T47D (cell line): ENCODE measurements around the gene FHOD1.

Source experiments
- DNase-seq, 2 experiments: peaks; one replicate each; pipeline versions ENCODE4 v3.0.0 to v3.0.0-alpha.2; 2011 to 2012; ENCODE audit warnings: low read depth in 1 of 2, low spot score in 1 of 2
- JUND ChIP-seq: IDR thresholded peaks from 2 replicates; pipeline ENCODE4 v1.6.1; 2012; ENCODE audit warnings: low read depth
- in situ Hi-C: cut with HindIII; loops from 2 replicates; pipeline ENCODE4 v1.10.0; 2016; ENCODE audit warnings: low sequenced_read_pairs, low pct_unique_long_range_greater_than_20kb

Gene FHOD1

GRCh38 chr16:67202426-67202825 lies 44.9 kb downstream of the FHOD1 start:
- no peak for TF ChIP-seq JUND
- no peak for DNase-seq
- in situ Hi-C loops = no loop called here

DNA sequence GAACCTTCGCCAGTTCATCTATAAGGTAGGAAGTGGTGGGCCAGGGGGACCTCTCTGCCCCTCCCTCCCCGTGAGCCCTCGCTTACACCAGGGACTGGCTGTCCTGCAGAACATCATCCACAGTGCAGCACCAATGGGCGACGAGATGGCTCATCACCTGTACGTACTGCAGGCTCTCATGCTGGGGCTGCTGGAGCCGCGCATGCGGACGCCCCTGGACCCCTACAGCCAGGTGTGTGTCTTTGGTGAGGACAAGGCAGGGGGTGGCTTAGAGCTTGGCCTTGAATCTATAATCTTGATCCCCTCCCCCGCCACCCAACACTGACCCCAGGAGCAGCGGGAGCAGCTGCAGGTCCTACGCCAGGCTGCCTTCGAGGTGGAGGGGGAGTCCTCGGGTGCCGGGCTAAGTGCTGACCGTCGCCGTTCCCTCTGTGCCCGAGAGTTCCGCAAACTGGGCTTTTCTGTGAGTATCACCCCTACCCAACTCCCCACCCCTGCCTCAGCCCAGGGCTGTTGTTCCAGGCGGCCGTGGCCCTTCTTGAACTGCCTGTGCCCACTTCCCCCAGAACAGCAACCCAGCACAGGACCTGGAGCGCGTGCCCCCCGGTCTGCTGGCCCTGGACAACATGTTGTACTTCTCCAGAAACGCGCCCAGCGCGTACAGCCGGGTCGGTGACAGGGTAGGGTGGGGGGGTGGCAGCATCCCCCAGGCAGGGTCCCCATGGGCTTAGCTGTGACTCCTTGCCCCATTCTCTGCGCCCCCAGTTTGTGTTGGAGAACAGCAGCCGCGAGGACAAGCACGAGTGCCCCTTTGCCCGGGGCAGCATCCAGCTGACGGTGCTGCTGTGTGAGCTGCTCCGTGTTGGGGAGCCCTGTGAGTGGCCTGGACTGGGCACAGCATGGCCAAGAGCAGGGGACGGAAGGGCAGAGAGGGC lies 45.6 kb downstream of the FHOD1 start:
- in situ Hi-C loops = no loop called here
- no peak for TF ChIP-seq JUND
- no peak for DNase-seq

DNA sequence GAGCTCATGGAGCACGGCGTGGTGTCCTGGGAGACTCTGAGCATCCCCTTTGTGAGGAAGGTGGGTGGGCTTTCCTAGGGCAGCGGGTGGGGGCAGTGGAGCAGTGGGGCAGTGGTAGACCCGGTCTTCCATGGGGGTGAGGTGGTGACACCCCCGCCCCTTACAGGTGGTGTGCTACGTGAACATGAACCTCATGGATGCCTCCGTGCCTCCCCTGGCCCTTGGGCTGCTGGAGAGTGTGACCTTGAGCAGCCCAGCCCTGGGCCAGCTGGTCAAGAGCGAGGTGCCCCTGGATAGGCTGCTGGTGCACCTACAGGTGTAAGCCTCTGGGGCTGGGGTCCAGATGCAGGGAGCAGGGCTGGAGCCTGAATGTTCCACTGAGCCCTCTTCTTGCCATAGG lies 46.8 kb downstream of the FHOD1 start:
- no peak for TF ChIP-seq JUND
- in situ Hi-C loops = no loop called here

GRCh38 chr16:67199808-67200198 lies 47.5 kb downstream of the FHOD1 start:
- no peak for TF ChIP-seq JUND
- no peak for DNase-seq
- in situ Hi-C loops = no loop called here

More for the DNA sequence above, 46.8 kb downstream of the FHOD1 start:
- no peak for DNase-seq

DNA sequence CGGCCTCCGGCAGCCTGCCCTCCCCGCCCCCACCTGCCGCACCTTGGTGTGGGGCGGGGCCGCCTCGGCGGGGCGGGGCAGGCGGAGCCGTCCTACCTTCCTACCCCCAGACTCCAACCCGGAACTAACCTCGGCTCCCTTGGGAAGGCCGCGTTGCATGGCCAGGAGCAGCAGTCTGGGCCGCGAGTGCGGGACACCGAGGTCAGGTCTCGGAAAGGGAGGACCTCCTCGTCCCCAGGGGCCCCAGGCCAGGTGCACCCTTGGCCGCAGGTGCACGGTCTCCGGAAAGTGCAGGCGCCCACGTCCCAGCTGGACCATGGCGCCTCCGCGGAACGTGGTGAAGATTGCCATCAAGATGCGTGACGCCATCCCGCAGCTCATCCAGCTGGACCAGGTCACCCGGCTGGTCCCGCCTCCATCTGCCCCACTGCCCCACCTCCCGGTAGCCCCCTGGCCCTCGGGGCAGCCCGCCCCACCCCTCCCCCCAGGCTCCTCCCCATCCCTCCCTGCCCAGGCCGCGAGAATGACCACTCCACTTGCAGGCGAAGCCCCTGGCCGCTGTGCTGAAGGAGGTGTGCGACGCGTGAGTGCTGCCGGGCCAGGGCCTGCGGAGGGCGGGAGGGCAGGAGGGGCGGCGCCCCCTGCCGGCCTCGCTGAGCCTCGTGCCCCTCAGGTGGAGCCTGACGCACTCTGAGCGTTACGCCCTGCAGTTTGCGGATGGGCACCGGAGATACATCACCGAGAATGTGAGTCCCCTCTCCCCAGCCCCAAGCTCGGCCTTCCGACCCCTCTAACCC lies 48.1 kb downstream of the FHOD1 start, which contains the start of gene ELMO3:
Gene ELMO3, plus strand, starts transcription at position 121 of the 797 bp plus-strand sequence. Its CDS starts 196 bp downstream, at position 317.
- TF ChIP-seq JUND = no peak
- in situ Hi-C loops = no loop called here

GRCh38 chr16:67198238-67198734 lies 49.0 kb downstream of the FHOD1 start:
- peak; percentile 85 to 86 for DNase-seq
- in situ Hi-C loops = no loop called here
- no peak for TF ChIP-seq JUND

More for the DNA sequence above, 48.1 kb downstream of the FHOD1 start, which contains the start of gene ELMO3:
- DNase-seq = peak; percentile 85 to 92

DNA sequence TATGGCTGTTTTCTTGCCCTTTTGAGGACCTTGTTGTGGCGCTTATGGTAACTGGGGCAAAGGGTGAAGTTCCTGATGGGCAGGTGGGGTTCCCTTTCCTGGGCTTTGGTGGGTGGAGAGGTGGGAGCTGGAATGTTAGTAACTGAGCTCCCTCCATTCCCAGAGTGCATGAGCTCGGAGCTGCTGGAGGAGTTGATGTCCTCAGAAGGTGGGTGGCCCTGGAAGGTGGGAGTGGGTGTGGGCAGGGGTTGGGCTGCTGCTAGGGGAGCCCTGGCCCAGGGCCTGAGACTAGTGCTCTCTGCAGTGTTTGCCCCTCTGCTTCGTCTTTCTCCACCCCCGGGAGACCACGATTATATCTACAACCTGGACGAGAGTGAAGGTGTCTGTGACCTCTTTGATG lies 49.6 kb downstream of the FHOD1 start:
- in situ Hi-C loops = no loop called here
- TF ChIP-seq JUND = no peak
- DNase-seq = no peak

DNA sequence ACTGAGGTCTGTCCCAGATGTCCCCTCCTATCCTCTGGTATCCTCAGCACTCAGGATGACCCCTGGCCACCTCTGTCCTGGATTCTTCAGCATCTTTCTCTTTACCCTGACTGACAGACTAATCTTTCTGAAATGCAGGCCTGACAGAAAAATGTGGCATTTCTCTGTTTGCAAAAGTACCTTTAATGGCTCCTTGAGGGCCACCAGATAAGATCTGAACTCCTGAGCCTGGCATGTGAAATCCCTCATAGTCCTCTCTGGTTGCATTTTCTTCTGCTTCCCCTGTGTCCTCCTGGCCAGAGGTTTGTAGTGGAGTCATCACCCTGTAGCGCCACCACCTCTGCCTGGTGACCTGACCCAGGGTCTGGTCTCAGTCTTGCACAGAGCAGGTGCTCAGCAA lies 50.4 kb downstream of the FHOD1 start:
- TF ChIP-seq JUND = no peak
- DNase-seq = no peak
- in situ Hi-C loops = no loop called here

- TF ChIP-seq JUND = no peak
- in situ Hi-C loops = no loop called here
- no peak for DNase-seq
Measured at GRCh38 chr16:67195676-67196075, 51.6 kb downstream of the FHOD1 start.

DNA sequence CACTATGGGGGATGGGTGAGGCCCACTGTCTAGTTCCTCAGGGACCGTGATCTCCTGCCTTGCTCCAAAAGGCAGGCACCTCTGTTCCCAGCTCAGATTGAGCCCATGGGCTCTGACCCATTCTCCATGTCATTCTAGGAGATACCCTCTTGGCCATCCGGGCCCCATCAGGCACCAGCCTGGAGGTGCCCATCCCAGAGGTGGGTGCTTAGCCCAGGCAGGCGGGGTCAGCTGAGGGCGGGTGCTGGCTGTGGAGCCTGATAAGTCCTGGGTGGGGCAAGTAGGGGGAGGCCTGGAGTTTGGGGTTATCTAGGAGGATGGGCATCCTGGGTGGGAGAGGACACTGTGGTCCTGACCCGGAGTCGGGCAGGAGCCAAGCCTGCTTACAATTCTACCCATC lies 53.0 kb downstream of the FHOD1 start:
- in situ Hi-C loops = no loop called here
- no peak for TF ChIP-seq JUND
- no peak for DNase-seq

DNA sequence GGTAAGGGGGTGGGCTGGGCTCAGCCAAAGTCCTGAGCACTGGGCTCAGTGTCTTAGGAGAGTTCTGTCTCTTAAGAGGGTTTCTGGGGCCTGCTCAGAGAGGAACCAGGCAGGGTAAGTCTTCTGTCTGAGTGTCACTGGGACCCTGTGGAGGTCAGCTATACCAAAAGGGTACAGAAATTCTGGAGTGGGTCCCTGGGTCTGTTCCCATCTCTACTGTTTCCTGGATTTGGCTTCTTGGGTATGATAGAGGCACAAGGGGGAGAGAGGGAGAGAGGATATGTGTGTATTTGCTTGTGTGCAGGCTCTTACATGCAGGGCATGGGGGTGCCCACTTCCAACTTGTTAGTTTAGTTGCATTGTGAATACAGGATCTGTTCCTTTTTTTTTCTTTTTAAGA lies 53.7 kb downstream of the FHOD1 start:
- DNase-seq = no peak
- in situ Hi-C loops = no loop called here
- no peak for TF ChIP-seq JUND

DNA sequence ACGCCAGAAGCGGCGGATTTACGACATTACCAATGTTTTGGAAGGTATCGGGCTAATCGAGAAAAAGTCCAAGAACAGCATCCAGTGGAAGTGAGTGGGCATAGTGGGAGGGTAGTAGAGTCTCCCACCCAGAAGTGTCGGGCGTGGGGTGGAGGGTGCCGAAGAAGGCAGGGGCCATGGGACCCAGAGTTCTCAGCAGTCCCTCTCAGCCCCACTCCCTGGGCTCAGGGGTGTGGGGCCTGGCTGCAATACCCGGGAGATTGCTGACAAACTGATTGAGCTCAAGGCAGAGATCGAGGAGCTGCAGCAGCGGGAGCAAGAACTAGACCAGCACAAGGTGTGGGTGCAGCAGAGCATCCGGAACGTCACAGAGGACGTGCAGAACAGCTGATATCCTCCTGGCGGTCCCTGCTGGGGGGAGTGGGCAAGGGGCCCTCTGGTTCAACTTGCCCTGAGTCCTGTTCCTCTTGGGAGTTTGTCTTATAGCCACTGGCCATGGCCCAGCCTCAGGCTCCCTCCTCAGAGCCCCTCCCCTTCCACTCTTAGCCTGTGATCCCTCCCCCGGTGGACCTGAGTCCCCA lies 54.4 kb downstream of the FHOD1 start:
- no peak for DNase-seq
- in situ Hi-C loops = no loop called here
- TF ChIP-seq JUND = no peak
